Fibroblast of pulmonary artery (primary cell): ENCODE data around the gene NFKBIZ.

ENCODE experiments used
- DNase-seq: peaks from one replicate; pipeline ENCODE4 v3.0.0-alpha.2; 2010; ENCODE audit warnings: low read depth
- H3K4me3 ChIP-seq: replicated peaks from 2 replicates; pipeline ENCODE4 v1.5.1; 2011; ENCODE audit warnings: low read depth, mild to moderate bottlenecking, control low read depth, low read length, moderate library complexity
- TF ChIP-seq, protein P1 (sequence below): IDR thresholded peaks from 2 replicates; pipeline ENCODE4 v1.5.1; 2011; ENCODE audit warnings: mild to moderate bottlenecking, control low read depth, low read length, inconsistent platforms; ENCODE audit errors: missing control alignments

NFKBIZ gene

DNA sequence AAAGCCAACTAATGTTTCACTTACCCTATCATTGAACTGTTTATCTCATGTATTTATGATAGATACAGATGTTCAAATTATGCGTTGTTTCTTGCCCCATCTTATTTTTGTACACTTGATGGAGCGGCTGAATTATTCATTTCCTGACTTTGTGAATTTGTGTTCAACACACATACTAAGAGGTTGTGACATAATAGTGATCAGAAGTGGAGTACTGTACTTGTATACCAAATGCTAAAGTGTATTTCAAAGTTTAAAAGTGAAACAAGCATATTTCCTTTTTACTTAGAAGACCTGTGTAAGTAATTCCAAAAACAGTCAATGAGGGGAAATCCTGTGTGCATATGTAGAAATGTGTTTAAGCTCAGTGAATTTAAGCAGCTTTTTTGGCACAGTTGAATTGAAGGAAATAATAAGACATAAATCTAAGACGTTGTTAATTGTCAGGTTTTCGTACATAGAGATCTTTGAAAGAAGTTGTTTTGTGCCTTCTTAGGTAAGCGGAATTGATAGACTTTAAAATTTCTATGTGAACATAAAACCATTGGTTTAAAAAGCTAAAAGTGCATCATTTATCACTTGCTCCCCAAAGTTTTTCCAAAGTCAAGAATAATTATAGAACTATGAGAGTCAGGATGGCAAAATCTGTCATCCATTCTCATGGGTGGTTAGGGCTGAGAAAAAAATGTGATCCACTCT, 1.9 kb downstream of the NFKBIZ start:
- TF ChIP-seq, protein P1, sequence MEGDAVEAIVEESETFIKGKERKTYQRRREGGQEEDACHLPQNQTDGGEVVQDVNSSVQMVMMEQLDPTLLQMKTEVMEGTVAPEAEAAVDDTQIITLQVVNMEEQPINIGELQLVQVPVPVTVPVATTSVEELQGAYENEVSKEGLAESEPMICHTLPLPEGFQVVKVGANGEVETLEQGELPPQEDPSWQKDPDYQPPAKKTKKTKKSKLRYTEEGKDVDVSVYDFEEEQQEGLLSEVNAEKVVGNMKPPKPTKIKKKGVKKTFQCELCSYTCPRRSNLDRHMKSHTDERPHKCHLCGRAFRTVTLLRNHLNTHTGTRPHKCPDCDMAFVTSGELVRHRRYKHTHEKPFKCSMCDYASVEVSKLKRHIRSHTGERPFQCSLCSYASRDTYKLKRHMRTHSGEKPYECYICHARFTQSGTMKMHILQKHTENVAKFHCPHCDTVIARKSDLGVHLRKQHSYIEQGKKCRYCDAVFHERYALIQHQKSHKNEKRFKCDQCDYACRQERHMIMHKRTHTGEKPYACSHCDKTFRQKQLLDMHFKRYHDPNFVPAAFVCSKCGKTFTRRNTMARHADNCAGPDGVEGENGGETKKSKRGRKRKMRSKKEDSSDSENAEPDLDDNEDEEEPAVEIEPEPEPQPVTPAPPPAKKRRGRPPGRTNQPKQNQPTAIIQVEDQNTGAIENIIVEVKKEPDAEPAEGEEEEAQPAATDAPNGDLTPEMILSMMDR, result no peak
- no peak for DNase-seq
- peak overlapping the region; percentile 85 for H3K4me3 ChIP-seq

DNA sequence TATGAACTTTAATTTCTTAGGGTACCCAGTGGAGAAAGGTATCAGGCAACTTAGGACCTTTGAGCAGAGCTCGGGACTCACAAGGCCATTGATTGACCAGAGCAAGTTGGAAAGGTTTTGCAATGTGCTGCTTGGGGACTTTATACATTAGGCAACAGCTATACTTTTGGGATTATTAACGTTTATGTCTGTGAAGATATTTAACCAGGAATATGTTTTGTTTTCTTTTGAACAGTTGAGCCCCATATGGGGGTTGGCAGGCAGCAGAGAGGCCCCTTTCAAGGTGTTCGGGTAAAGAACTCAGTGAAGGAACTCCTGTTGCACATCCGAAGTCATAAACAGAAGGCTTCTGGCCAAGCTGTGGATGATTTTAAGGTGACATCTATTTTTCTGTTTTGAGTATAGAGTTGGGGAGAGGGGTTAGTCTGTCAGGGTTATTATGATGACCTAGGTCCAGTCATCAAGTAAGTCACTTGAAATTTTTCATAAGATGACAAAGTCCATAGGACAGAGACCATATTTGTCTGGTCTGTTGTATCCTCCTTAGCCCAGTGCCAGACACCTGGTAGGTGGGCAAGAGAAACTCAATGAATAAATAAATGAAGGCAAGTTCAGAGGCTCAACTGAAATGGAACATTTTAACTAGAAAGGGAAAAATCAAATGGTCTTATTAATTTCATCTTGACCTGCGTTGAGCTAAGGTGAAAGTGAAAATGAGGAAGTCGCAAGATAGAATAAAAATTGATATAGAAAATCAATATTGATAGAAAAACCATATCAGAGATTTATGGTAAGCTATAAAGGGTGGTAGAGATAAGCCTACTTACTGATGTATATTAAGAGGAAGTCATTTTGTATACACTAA, 2.8 kb downstream of the NFKBIZ start:
- peak overlapping the region; percentile 85 for H3K4me3 ChIP-seq
- TF ChIP-seq, protein P1, result no peak
- DNase-seq, result no peak

DNA sequence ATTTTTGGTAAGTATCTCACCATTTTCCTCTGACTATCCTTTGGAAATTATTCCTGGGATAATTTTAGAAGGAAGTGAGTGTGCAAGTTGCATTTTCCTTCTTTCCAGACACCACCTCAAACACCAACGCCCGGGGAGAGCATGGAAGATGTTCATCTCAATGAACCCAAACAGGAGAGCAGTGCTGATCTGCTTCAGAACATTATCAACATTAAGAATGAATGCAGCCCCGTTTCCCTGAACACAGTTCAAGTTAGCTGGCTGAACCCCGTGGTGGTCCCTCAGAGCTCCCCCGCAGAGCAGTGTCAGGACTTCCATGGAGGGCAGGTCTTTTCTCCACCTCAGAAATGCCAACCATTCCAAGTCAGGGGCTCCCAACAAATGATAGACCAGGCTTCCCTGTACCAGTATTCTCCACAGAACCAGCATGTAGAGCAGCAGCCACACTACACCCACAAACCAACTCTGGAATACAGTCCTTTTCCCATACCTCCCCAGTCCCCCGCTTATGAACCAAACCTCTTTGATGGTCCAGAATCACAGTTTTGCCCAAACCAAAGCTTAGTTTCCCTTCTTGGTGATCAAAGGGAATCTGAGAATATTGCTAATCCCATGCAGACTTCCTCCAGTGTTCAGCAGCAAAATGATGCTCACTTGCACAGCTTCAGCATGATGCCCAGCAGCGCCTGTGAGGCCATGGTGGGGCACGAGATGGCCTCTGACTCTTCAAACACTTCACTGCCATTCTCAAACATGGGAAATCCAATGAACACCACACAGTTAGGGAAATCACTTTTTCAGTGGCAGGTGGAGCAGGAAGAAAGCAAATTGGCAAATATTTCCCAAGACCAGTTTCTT, 3.9 kb downstream of the NFKBIZ start:
- peak overlapping the region; percentile 85 for H3K4me3 ChIP-seq
- no peak for DNase-seq
- TF ChIP-seq, protein P1, result no peak

- DNase-seq, result no peak
- no peak overlapping the region for H3K4me3 ChIP-seq
- TF ChIP-seq, protein P1, result no peak
These were observed 4.7 kb downstream of the NFKBIZ start for GRCh38 chr3:101853982-101854381.

- DNase-seq, result no peak
- TF ChIP-seq, protein P1, result no peak
- H3K4me3 ChIP-seq, result no peak overlapping the region
These were observed 5.4 kb downstream of the NFKBIZ start for GRCh38 chr3:101854608-101855304.

DNA sequence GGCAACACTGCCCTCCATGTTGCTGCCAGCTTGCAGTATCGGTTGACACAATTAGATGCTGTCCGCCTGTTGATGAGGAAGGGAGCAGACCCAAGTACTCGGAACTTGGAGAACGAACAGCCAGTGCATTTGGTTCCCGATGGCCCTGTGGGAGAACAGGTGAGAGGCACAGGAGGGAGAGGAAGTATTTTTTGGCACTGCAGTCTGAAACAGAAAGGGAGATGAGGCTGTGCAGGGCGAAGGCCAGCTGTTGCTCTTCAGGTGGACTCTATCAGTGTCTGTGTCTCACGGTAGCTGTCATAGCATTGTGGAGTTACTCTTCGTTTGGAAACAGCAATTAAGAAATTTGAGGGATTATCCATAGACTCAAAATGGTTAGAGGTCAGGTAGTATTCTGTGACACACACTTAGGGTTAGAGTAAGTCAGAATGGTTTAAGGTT, 8.0 kb downstream of the NFKBIZ start:
- no peak for DNase-seq
- TF ChIP-seq, protein P1, result no peak
- H3K4me3 ChIP-seq, result no peak overlapping the region
